ENCODE data around the gene DNTTIP2.
"Not testable (repeated sequence)": the region's sequence is repeated elsewhere in the genome, so short reads cannot be mapped to it uniquely, and the experiment has no call there.

The DNTTIP2 gene

GRCh38 chr1:93840956-93841482 is 38.0 kb downstream of the DNTTIP2 start:
- no peak for DNase-seq (ENCODE audit: low read depth)

GRCh38 chr1:93839753-93840152 is 39.3 kb downstream of the DNTTIP2 start:
- DNase-seq (ENCODE audit: low read depth) = no peak

- peak; percentile 75 for DNase-seq (ENCODE audit: low read depth)
These were observed 39.7 kb downstream of the DNTTIP2 start for GRCh38 chr1:93839307-93839706.

GRCh38 chr1:93837961-93838360 is 41.0 kb downstream of the DNTTIP2 start:
- DNase-seq (ENCODE audit: low read depth) = no peak

- not testable (repeated sequence) for DNase-seq (ENCODE audit: low read depth)
These were observed 45.7 kb downstream of the DNTTIP2 start for GRCh38 chr1:93833293-93833692.

GRCh38 chr1:93829061-93829460 is 49.9 kb downstream of the DNTTIP2 start:
- DNase-seq (ENCODE audit: low read depth) = no peak

- DNase-seq (ENCODE audit: low read depth) = no peak
These were observed 50.6 kb downstream of the DNTTIP2 start for GRCh38 chr1:93828367-93828755.

GRCh38 chr1:93827633-93828366 is 51.2 kb downstream of the DNTTIP2 start:
- no peak for DNase-seq (ENCODE audit: low read depth)

- no peak for DNase-seq (ENCODE audit: low read depth)
These were observed 51.9 kb downstream of the DNTTIP2 start for GRCh38 chr1:93827128-93827527.

GRCh38 chr1:93824834-93825233 is 54.2 kb downstream of the DNTTIP2 start:
- no peak for DNase-seq (ENCODE audit: low read depth)

GRCh38 chr1:93822730-93823425 is 56.1 kb downstream of the DNTTIP2 start:
- no peak for DNase-seq (ENCODE audit: low read depth)

GRCh38 chr1:93821423-93822144 is 57.4 kb downstream of the DNTTIP2 start:
- DNase-seq (ENCODE audit: low read depth) = no peak

- DNase-seq (ENCODE audit: low read depth) = no peak
These were observed 58.2 kb downstream of the DNTTIP2 start for GRCh38 chr1:93820554-93821422.

- no peak for DNase-seq (ENCODE audit: low read depth)
These were observed 60.4 kb downstream of the DNTTIP2 start for GRCh38 chr1:93818570-93818959.

- no peak for DNase-seq (ENCODE audit: low read depth)
These were observed 61.0 kb downstream of the DNTTIP2 start for GRCh38 chr1:93817819-93818569.

- DNase-seq (ENCODE audit: low read depth) = no peak
These were observed 61.9 kb downstream of the DNTTIP2 start for GRCh38 chr1:93816970-93817678.
